GM23248 (cell line): Measurements from ENCODE around the gene PROC. TPM values are rescaled to one million over a fixed set of nuclear protein-coding genes. Genes with fewer than 3 reads are reported as not detected.

Experiments
- DNase-seq: peaks from one replicate; pipeline ENCODE4 v3.0.0-alpha.2; 2015
- H2AFZ ChIP-seq: fragments of 200-600 bp; sonication (generic); 2 replicates; pipeline ENCODE4 v1.6.1; 2016; ENCODE audit warnings: antibody characterized with exemption
- H3F3A ChIP-seq: fragments of 200-600 bp; sonication (generic); 2 replicates; pipeline ENCODE4 v1.6.1; 2016; ENCODE audit warnings: mild to moderate bottlenecking, antibody characterized with exemption, mixed run types; ENCODE audit not compliant: insufficient read depth
- H3K27ac ChIP-seq: fragments of 200-600 bp; sonication (generic); 2 replicates; pipeline ENCODE4 v1.5.1; 2016; ENCODE audit warnings: mild to moderate bottlenecking
- H3K27me3 ChIP-seq: fragments of 200-600 bp; sonication (generic); replicated peaks from 2 replicates; pipeline ENCODE4 v1.6.1; 2016; ENCODE audit warnings: mild to moderate bottlenecking; ENCODE audit not compliant: insufficient read depth
- H3K36me3 ChIP-seq: fragments of 200-600 bp; sonication (generic); 2 replicates; pipeline ENCODE4 v1.6.1; 2016; ENCODE audit warnings: low read depth, mild to moderate bottlenecking
- H3K4me1 ChIP-seq: fragments of 200-600 bp; sonication (generic); 2 replicates; pipeline ENCODE4 v1.6.1; 2016; ENCODE audit warnings: mild to moderate bottlenecking; ENCODE audit not compliant: insufficient read depth
- H3K4me2 ChIP-seq: fragments of 200-600 bp; sonication (generic); one replicate; pipeline ENCODE4 v1.6.1; 2016; ENCODE audit warnings: mild to moderate bottlenecking; ENCODE audit not compliant: unreplicated experiment
- H3K4me3 ChIP-seq: fragments of 200-600 bp; sonication (generic); 2 replicates; pipeline ENCODE4 v1.5.1; 2016; ENCODE audit warnings: mild to moderate bottlenecking
- H3K79me2 ChIP-seq: fragments of 200-600 bp; sonication (generic); 2 replicates; pipeline ENCODE4 v1.6.1; 2016; ENCODE audit warnings: mild to moderate bottlenecking; ENCODE audit not compliant: insufficient read depth
- H3K9ac ChIP-seq: fragments of 200-600 bp; sonication (generic); 2 replicates; pipeline ENCODE4 v1.6.1; 2016; ENCODE audit warnings: mild to moderate bottlenecking
- H3K9me2 ChIP-seq: fragments of 200-600 bp; sonication (generic); 2 replicates; pipeline ENCODE4 v1.6.1; 2016; ENCODE audit warnings: mixed run types, mild to moderate bottlenecking, moderate library complexity; ENCODE audit not compliant: insufficient read depth
- H3K9me3 ChIP-seq: fragments of 200-600 bp; sonication (generic); one replicate; pipeline ENCODE4 v1.6.1; 2017; ENCODE audit warnings: low read depth
- H4K20me1 ChIP-seq: fragments of 200-600 bp; sonication (generic); 2 replicates; pipeline ENCODE4 v1.6.0; 2016; ENCODE audit not compliant: insufficient read depth
- EZH2 ChIP-seq: fragments of 200-600 bp; sonication (generic); IDR thresholded peaks from 2 replicates; pipeline ENCODE4 v1.6.1; 2018; ENCODE audit warnings: antibody characterized with exemption, mild to moderate bottlenecking; ENCODE audit not compliant: insufficient read depth, poor library complexity, severe bottlenecking
- EZH2phosphoT487 ChIP-seq: fragments of 200-600 bp; sonication (generic); IDR thresholded peaks from 2 replicates; pipeline ENCODE4 v1.6.1; 2018; ENCODE audit warnings: antibody characterized with exemption, moderate library complexity, mild to moderate bottlenecking, low read depth; ENCODE audit not compliant: insufficient read depth
- WGBS, 2 experiments: methylation state at CpG; one replicate each; pipeline ENCODE4 v1.1.6; 2015 to 2017; ENCODE audit warnings: low lambda C conversion rate in 2 of 2, low coverage in 1 of 2; ENCODE audit errors: missing lambda C conversion rate in 2 of 2; 5-methylcytosine and 5-hydroxymethylcytosine counted together
- in situ Hi-C: fragments of 300-500 bp; cut with MboI; formaldehyde crosslinking; loops from 2 replicates; pipeline ENCODE4 v1.15.0; 2020
- polyA plus RNA-seq: library from polyadenylated mRNA; unstranded; fragments of >200 nt; fragmentation: Nextera tagmentation; extraction: Ambion mirVana; gene quantifications from 2 replicates; pipeline ENCODE4 v1.2.1, GENCODE V29; 2016
- total RNA-seq: library from RNA; depleted of rRNA; stranded (reverse); fragments of >200 nt; shearing (Covaris generic); gene quantifications from 2 replicates; pipeline ENCODE4 v1.2.3, GENCODE V29; 2014

PROC gene
- total and polyA plus RNA-seq, 2 experiments from 2014 or later: not detected

GRCh38 chr2:127428057-127428814 lies 10.0 kb downstream of the PROC start:
- Histone ChIP-seq H3K79me2 (no peaks in the 10 kb centered on the region), H3K9me3 (no peaks in the 10 kb centered on the region), H3K4me1 (no peaks in the 10 kb centered on the region), H3K4me3 (no peak overlapping the region), H3K9me2 (no peaks in the 10 kb centered on the region), H2AFZ (no peak overlapping the region), H3K9ac (no peak overlapping the region), H3K27me3 (no peaks in the 10 kb centered on the region), H3K36me3 (no peaks in the 10 kb centered on the region), H3K4me2 (no peak overlapping the region), H3F3A (no peaks in the 10 kb centered on the region), H3K27ac (no peak overlapping the region), H4K20me1 (no peaks in the 10 kb centered on the region)
- DNase-seq: no peak
- TF ChIP-seq EZH2 (no peak), EZH2phosphoT487 (no peak)
- in situ Hi-C loops: no loop called here
- 90 to 91% methylated on average over 35 to 36 of the region's 36 CpGs for WGBS, 2 experiments

- DNase-seq: no peak
- H3F3A ChIP-seq: no peaks in the 10 kb centered on the region
- no peak overlapping the region for H2AFZ ChIP-seq
- H3K27me3 ChIP-seq: no peaks in the 10 kb centered on the region
- no peaks in the 10 kb centered on the region for H3K79me2 ChIP-seq
- in situ Hi-C loops: no loop called here
- no peaks in the 10 kb centered on the region for H3K36me3 ChIP-seq
- H3K9ac ChIP-seq: no peak overlapping the region
- no peaks in the 10 kb centered on the region for H4K20me1 ChIP-seq
- WGBS, 2 experiments: 61 to 72% methylated on average over 5 to 6 of the region's 6 CpGs
- no peaks in the 10 kb centered on the region for H3K9me3 ChIP-seq
- TF ChIP-seq EZH2phosphoT487 (no peak), EZH2 (no peak)
- no peak overlapping the region for H3K4me3 ChIP-seq
- H3K9me2 ChIP-seq: no peaks in the 10 kb centered on the region
- no peak overlapping the region for H3K27ac ChIP-seq
- H3K4me2 ChIP-seq: no peak overlapping the region
- no peaks in the 10 kb centered on the region for H3K4me1 ChIP-seq
These were observed 10.5 kb downstream of the PROC start for GRCh38 chr2:127428815-127429109.

- H3K27ac ChIP-seq: no peak overlapping the region
- no peak for TF ChIP-seq EZH2phosphoT487
- TF ChIP-seq EZH2: no peak
- no peaks in the 10 kb centered on the region for H3K36me3 ChIP-seq
- H3K9me2 ChIP-seq: no peaks in the 10 kb centered on the region
- in situ Hi-C loops: no loop called here
- no peaks in the 10 kb centered on the region for H4K20me1 ChIP-seq
- H3F3A ChIP-seq: no peaks in the 10 kb centered on the region
- no peaks in the 10 kb centered on the region for H3K4me1 ChIP-seq
- no peak overlapping the region for H3K9ac ChIP-seq
- H3K4me2 ChIP-seq: no peak overlapping the region
- no peaks in the 10 kb centered on the region for H3K79me2 ChIP-seq
- 95 to 97% methylated on average over 4 of the region's 4 CpGs for WGBS, 2 experiments
- H3K27me3 ChIP-seq: no peaks in the 10 kb centered on the region
- no peaks in the 10 kb centered on the region for H3K9me3 ChIP-seq
- no peak overlapping the region for H2AFZ ChIP-seq
- no peak for DNase-seq
- no peak overlapping the region for H3K4me3 ChIP-seq
These were observed 11.1 kb downstream of the PROC start for GRCh38 chr2:127429291-127429690.

DNA sequence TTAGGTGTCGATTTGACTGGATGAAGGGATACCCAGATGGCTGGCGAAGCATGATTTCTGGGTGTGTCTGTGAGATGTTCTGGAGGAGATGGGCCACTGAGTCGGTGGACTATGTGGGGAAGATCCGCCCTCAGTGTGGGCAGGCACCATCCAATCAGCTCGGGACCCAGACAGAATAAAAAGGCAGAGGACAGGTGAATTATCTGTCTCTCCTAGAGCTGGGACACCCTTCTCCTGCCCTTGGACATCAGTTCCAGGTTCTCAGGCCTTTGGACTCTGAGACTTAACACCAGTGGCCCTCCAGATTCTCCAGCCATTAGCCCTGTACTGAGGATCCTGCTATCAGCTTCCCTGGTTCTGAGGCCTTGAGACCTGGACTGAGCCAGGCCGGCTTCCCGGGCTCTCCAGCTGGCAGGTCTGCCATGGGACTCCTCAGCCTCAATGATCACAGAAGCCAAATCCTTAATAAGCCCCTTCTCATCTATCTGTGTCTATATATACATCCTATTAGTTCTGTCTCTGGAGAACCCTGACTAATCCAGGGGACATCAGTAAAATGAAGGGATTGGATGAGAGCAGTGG lies 11.7 kb downstream of the PROC start:
- H4K20me1 ChIP-seq: no peaks in the 10 kb centered on the region
- no peaks in the 10 kb centered on the region for H3K4me1 ChIP-seq
- H2AFZ ChIP-seq: no peak overlapping the region
- no peak overlapping the region for H3K4me3 ChIP-seq
- WGBS, 2 experiments: 66 to 67% methylated on average over 7 of the region's 7 CpGs
- H3K27ac ChIP-seq: no peak overlapping the region
- TF ChIP-seq EZH2 (no peak), EZH2phosphoT487 (no peak)
- in situ Hi-C loops: no loop called here
- no peak overlapping the region for H3K9ac ChIP-seq
- no peaks in the 10 kb centered on the region for H3K79me2 ChIP-seq
- no peaks in the 10 kb centered on the region for H3K36me3 ChIP-seq
- no peaks in the 10 kb centered on the region for H3K9me2 ChIP-seq
- no peaks in the 10 kb centered on the region for H3K9me3 ChIP-seq
- no peaks in the 10 kb centered on the region for H3K27me3 ChIP-seq
- H3K4me2 ChIP-seq: no peak overlapping the region
- no peak for DNase-seq
- no peaks in the 10 kb centered on the region for H3F3A ChIP-seq
